ENCODE results near the gene ELOVL2. TPM values are rescaled to one million over a fixed set of nuclear protein-coding genes. Genes with fewer than 3 reads are reported as not detected.

The ELOVL2 gene
- total RNA-seq, 2 experiments from 2014 or later, result not detected

- no peak for DNase-seq
- Histone ChIP-seq H3K9me3 (ENCODE audit: control insufficient read depth in 1 of 2, insufficient read depth in 1 of 2, low read length in 2 of 2) (no peaks in the 10 kb centered on the region), H3K27me3 (ENCODE audit: control insufficient read depth in 1 of 2, insufficient read depth in 2 of 2, low read length in 2 of 2) (peaks cover 11 to 19% of the 10 kb centered on the region in 2 experiments), H3K4me1 (ENCODE audit: insufficient read depth, low read length) (no peaks in the 10 kb centered on the region), H3K4me3 (ENCODE audit: low read length) (no peak overlapping the region), H3K36me3 (ENCODE audit: insufficient read depth, low read length) (no peaks in the 10 kb centered on the region), H3K27ac (ENCODE audit: low read depth in 1 of 2, low read length in 2 of 2) (no peak overlapping the region)
- no peaks in the 10 kb centered on the region for H3K4me1 Mint-ChIP-seq (ENCODE audit: low read depth)
- no peak for ATAC-seq (ENCODE audit: poor library complexity)
- no peak overlapping the region for H3K4me3 Mint-ChIP-seq
- TF ChIP-seq, protein P1, sequence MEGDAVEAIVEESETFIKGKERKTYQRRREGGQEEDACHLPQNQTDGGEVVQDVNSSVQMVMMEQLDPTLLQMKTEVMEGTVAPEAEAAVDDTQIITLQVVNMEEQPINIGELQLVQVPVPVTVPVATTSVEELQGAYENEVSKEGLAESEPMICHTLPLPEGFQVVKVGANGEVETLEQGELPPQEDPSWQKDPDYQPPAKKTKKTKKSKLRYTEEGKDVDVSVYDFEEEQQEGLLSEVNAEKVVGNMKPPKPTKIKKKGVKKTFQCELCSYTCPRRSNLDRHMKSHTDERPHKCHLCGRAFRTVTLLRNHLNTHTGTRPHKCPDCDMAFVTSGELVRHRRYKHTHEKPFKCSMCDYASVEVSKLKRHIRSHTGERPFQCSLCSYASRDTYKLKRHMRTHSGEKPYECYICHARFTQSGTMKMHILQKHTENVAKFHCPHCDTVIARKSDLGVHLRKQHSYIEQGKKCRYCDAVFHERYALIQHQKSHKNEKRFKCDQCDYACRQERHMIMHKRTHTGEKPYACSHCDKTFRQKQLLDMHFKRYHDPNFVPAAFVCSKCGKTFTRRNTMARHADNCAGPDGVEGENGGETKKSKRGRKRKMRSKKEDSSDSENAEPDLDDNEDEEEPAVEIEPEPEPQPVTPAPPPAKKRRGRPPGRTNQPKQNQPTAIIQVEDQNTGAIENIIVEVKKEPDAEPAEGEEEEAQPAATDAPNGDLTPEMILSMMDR (IDR thresholded peaks at IDR 0.05), result no peak
- intact Hi-C loops (cut with DNase I, micrococcal nuclease), result no loop called here
- ChIA-PET CTCF (no interaction called here), POLR2A (no interaction called here)
- no peaks in the 10 kb centered on the region for H3K36me3 Mint-ChIP-seq (ENCODE audit: low read depth)
- peaks cover 54% of the 10 kb centered on the region for H3K27me3 Mint-ChIP-seq
- no peaks in the 10 kb centered on the region for H3K9me3 Mint-ChIP-seq
- no peak overlapping the region for H3K27ac Mint-ChIP-seq
Observed at GRCh38 chr6:11012976-11013720, 31.0 kb downstream of the ELOVL2 start.

DNA sequence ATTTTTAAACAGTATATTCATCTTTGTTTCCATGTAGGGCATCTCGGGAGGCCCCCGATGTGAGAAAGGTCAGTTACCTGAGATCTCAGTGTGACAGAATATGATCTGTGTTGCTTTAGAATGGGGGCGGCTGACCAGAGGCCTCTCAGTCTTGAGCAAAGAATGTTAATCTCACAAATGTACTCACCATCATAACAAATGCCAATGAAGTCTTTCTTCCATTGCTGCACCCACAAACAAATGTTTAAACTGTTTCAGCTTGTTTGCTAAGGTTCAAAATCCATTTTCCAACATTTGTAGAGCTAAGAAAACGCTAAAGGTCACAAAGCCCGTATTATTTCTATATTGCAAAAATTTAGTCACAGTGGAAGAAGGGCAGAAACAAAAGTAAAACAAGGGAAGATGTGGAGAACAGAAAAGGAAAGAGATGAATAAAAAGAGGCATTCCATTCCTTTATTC is 31.8 kb downstream of the ELOVL2 start:
- ATAC-seq (ENCODE audit: poor library complexity), result no peak
- no peak overlapping the region for H3K4me3 Mint-ChIP-seq
- POLR2A ChIA-PET, result no interaction called here

GRCh38 chr6:11011787-11012234 is 32.3 kb downstream of the ELOVL2 start:
- intact Hi-C loops (cut with DNase I, micrococcal nuclease), result no loop called here
- no peaks in the 10 kb centered on the region for H3K36me3 ChIP-seq (ENCODE audit: insufficient read depth, low read length)
- TF ChIP-seq, protein P1 (IDR thresholded peaks at IDR 0.05), result no peak
- DNase-seq (no peak), ATAC-seq (ENCODE audit: poor library complexity) (no peak)
- no peaks in the 10 kb centered on the region for H3K4me1 Mint-ChIP-seq (ENCODE audit: low read depth)
- no peaks in the 10 kb centered on the region for H3K9me3 ChIP-seq (ENCODE audit: control insufficient read depth in 1 of 2, insufficient read depth in 1 of 2, low read length in 2 of 2)
- H3K4me1 ChIP-seq (ENCODE audit: insufficient read depth, low read length), result no peaks in the 10 kb centered on the region
- H3K27me3 Mint-ChIP-seq, result peaks cover 59% of the 10 kb centered on the region
- H3K27ac Mint-ChIP-seq, result no peak overlapping the region
- H3K27ac ChIP-seq (ENCODE audit: low read depth in 1 of 2, low read length in 2 of 2), result no peak overlapping the region
- H3K36me3 Mint-ChIP-seq (ENCODE audit: low read depth), result no peaks in the 10 kb centered on the region
- H3K27me3 ChIP-seq (ENCODE audit: control insufficient read depth in 1 of 2, insufficient read depth in 2 of 2, low read length in 2 of 2), result peaks cover 11 to 18% of the 10 kb centered on the region in 2 experiments
- CTCF ChIA-PET, result no interaction called here
- POLR2A ChIA-PET, result no interaction called here
- no peaks in the 10 kb centered on the region for H3K9me3 Mint-ChIP-seq
- no peak overlapping the region for H3K4me3 ChIP-seq (ENCODE audit: low read length)
- H3K4me3 Mint-ChIP-seq, result no peak overlapping the region

More for the DNA sequence above, 31.8 kb downstream of the ELOVL2 start:
- H3K27ac Mint-ChIP-seq, result no peak overlapping the region
- TF ChIP-seq, protein P1 (IDR thresholded peaks at IDR 0.05), result no peak
- H3K36me3 Mint-ChIP-seq (ENCODE audit: low read depth), result no peaks in the 10 kb centered on the region
- no peaks in the 10 kb centered on the region for H3K4me1 Mint-ChIP-seq (ENCODE audit: low read depth)
- H3K27ac ChIP-seq (ENCODE audit: low read depth in 1 of 2, low read length in 2 of 2), result no peak overlapping the region
- intact Hi-C loops (cut with DNase I, micrococcal nuclease), result no loop called here
- H3K27me3 ChIP-seq (ENCODE audit: control insufficient read depth in 1 of 2, insufficient read depth in 2 of 2, low read length in 2 of 2), result peaks cover 11 to 19% of the 10 kb centered on the region in 2 experiments
- no peaks in the 10 kb centered on the region for H3K9me3 Mint-ChIP-seq
- CTCF ChIA-PET, result no interaction called here
- no peaks in the 10 kb centered on the region for H3K36me3 ChIP-seq (ENCODE audit: insufficient read depth, low read length)
- no peak for DNase-seq
- peaks cover 60% of the 10 kb centered on the region for H3K27me3 Mint-ChIP-seq
- H3K4me3 ChIP-seq (ENCODE audit: low read length), result no peak overlapping the region
- no peaks in the 10 kb centered on the region for H3K9me3 ChIP-seq (ENCODE audit: control insufficient read depth in 1 of 2, insufficient read depth in 1 of 2, low read length in 2 of 2)
- no peaks in the 10 kb centered on the region for H3K4me1 ChIP-seq (ENCODE audit: insufficient read depth, low read length)

Measured in CD4-positive, alpha-beta T cell (primary cell).